Kasumi-1 (cell line): ENCODE results near the gene TBX6.
"Not testable (repeated sequence)": the region's sequence is repeated elsewhere in the genome, so short reads cannot be mapped to it uniquely, and the experiment has no call there.

Experiments
- DNase-seq, 2 experiments: peaks; one replicate each; lab custom pipeline; 2025; lab: John Stamatoyannopoulos, UW

The TBX6 gene

GRCh38 chr16:30065943-30066760 lies 25.6 kb downstream of the TBX6 start:
- no peak for DNase-seq

- DNase-seq: peak; percentile 86 to 88
Observed at GRCh38 chr16:30065102-30065942, 26.4 kb downstream of the TBX6 start, which contains the start of gene ALDOA. Gene ALDOA, plus strand, starts transcription at chr16:30065760. Its CDS starts 1,138 bp downstream, at chr16:30066898.

- no peak for DNase-seq
Observed at GRCh38 chr16:30064729-30065101, 27.0 kb downstream of the TBX6 start.

GRCh38 chr16:30063893-30064728 lies 27.6 kb downstream of the TBX6 start:
- peak; percentile 40 to 67 for DNase-seq

- DNase-seq: no peak
Observed at GRCh38 chr16:30063278-30063892, 28.3 kb downstream of the TBX6 start.

- no peak for DNase-seq
Observed at GRCh38 chr16:30060836-30061554, 30.7 kb downstream of the TBX6 start.

GRCh38 chr16:30060346-30060745 lies 31.4 kb downstream of the TBX6 start:
- no peak for DNase-seq

GRCh38 chr16:30054959-30055553 lies 36.7 kb downstream of the TBX6 start:
- DNase-seq: peak in 1 of 2 experiments; percentile 17

GRCh38 chr16:30054451-30054850 lies 37.3 kb downstream of the TBX6 start:
- DNase-seq: no peak

GRCh38 chr16:30053376-30054015 lies 38.2 kb downstream of the TBX6 start:
- no peak for DNase-seq

- peak; percentile 67 to 68 for DNase-seq
Observed at GRCh38 chr16:30052671-30053372, 38.9 kb downstream of the TBX6 start.

- DNase-seq: no peak
Observed at GRCh38 chr16:30051518-30051917, 40.2 kb downstream of the TBX6 start.

- DNase-seq: no peak
Observed at GRCh38 chr16:30049871-30050270, 41.9 kb downstream of the TBX6 start.

GRCh38 chr16:30046588-30046987 lies 45.1 kb downstream of the TBX6 start:
- no peak for DNase-seq

GRCh38 chr16:30046178-30046577 lies 45.5 kb downstream of the TBX6 start:
- no peak for DNase-seq

- DNase-seq: peak in 1 of 2 experiments; percentile 10
Observed at GRCh38 chr16:30041841-30042240, 49.9 kb downstream of the TBX6 start.

- not testable (repeated sequence) for DNase-seq
Observed at GRCh38 chr16:30040690-30041089, 51.0 kb downstream of the TBX6 start.

- peak in 1 of 2 experiments; percentile 43 for DNase-seq
Observed at GRCh38 chr16:30040221-30040620, 51.5 kb downstream of the TBX6 start.
